ENCODE data around the gene DNM3.

The DNM3 gene

GRCh38 chr1:171984850-171985485, 143.7 kb downstream of the DNM3 start:
- TF ChIP-seq, protein P1, sequence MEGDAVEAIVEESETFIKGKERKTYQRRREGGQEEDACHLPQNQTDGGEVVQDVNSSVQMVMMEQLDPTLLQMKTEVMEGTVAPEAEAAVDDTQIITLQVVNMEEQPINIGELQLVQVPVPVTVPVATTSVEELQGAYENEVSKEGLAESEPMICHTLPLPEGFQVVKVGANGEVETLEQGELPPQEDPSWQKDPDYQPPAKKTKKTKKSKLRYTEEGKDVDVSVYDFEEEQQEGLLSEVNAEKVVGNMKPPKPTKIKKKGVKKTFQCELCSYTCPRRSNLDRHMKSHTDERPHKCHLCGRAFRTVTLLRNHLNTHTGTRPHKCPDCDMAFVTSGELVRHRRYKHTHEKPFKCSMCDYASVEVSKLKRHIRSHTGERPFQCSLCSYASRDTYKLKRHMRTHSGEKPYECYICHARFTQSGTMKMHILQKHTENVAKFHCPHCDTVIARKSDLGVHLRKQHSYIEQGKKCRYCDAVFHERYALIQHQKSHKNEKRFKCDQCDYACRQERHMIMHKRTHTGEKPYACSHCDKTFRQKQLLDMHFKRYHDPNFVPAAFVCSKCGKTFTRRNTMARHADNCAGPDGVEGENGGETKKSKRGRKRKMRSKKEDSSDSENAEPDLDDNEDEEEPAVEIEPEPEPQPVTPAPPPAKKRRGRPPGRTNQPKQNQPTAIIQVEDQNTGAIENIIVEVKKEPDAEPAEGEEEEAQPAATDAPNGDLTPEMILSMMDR (IDR thresholded peaks at IDR 0.05; ENCODE audit: extremely low read depth, missing control alignments), result peak; percentile 40
- peak; percentile 33 for DNase-seq (ENCODE audit: low spot score)

DNA sequence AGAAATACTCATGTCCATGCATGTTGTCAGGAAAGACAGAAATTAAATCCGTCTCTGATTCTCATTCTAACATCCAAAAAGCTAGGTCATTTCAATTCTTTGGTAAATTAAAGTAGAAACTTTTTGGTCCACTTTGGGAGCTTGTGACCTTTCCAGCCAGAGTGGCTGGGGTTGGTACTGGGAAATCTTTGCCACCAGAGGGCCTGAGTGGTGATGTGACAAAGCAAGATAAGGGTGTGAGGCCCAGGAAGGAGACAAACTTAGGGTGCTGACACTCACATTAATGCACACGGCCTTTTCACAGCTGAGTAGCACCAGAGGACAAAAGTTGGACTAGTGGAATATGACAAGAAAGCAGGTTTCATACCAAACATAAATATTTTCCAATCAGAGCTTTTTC, 144.3 kb downstream of the DNM3 start:
- TF ChIP-seq, protein P1 (IDR thresholded peaks at IDR 0.05; ENCODE audit: extremely low read depth, missing control alignments), result no peak
- no peak for DNase-seq (ENCODE audit: low spot score)

GRCh38 chr1:171988243-171988885, 147.1 kb downstream of the DNM3 start:
- DNase-seq (ENCODE audit: low spot score), result no peak
- TF ChIP-seq, protein P1 (IDR thresholded peaks at IDR 0.05; ENCODE audit: extremely low read depth, missing control alignments), result no peak

GRCh38 chr1:171990371-171990770, 149.1 kb downstream of the DNM3 start:
- DNase-seq (ENCODE audit: low spot score), result no peak
- TF ChIP-seq, protein P1 (IDR thresholded peaks at IDR 0.05; ENCODE audit: extremely low read depth, missing control alignments), result no peak

- TF ChIP-seq, protein P1 (IDR thresholded peaks at IDR 0.05; ENCODE audit: extremely low read depth, missing control alignments), result no peak
- no peak for DNase-seq (ENCODE audit: low spot score)
Measured at GRCh38 chr1:171994293-171994692, 153.0 kb downstream of the DNM3 start.

- TF ChIP-seq, protein P1 (IDR thresholded peaks at IDR 0.05; ENCODE audit: extremely low read depth, missing control alignments), result no peak
- no peak for DNase-seq (ENCODE audit: low spot score)
Measured at GRCh38 chr1:171995573-171995972, 154.3 kb downstream of the DNM3 start.

- TF ChIP-seq, protein P1 (IDR thresholded peaks at IDR 0.05; ENCODE audit: extremely low read depth, missing control alignments), result no peak
- no peak for DNase-seq (ENCODE audit: low spot score)
Measured at GRCh38 chr1:171997936-171998335, 156.6 kb downstream of the DNM3 start.
